GM18508 (cell line): ENCODE results near the gene GGA1.

Source experiments
- ATAC-seq: cut with Tn5 transposase; IDR thresholded peaks from one replicate; pipeline ENCODE4 v1.9.1; 2021; ENCODE audit warnings: moderate number of reproducible peaks; ENCODE audit not compliant: insufficient read depth, unreplicated experiment

The GGA1 gene

GRCh38 chr22:37608477-37609239 is at the start of gene GGA1:
Gene GGA1 (plus strand): TSS chr22:37608834. CDS start chr22:37608861, 27 bp downstream.
- peak; percentile 42 for ATAC-seq

DNA sequence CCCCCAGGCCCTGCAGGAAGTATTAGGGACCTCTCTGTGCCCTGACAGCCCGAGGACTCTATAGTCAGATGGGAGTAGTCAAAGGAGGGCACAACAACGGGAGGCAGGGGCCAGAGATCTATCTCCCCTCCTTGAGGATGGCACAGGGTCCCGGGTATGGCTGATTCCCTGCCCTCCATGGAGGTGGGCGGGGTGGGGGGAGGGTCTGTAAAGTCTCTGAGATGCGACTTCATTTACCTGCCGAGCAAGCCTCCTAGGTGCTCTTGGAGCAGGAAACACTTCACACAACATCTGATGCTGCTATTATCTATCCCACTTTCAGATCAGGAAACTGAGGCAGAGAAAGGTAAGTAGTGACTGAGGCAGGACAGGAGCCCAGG is 49.1 kb upstream of the GGA1 start:
- no peak for ATAC-seq

- no peak for ATAC-seq
Measured at GRCh38 chr22:37559901-37560607, 48.6 kb upstream of the GGA1 start, which contains the start of gene CDC42EP1. Gene CDC42EP1 (plus strand): TSS chr22:37560480. CDS start chr22:37566350, 5,870 bp downstream.

GRCh38 chr22:37560608-37561211 is 47.9 kb upstream of the GGA1 start:
- no peak for ATAC-seq

DNA sequence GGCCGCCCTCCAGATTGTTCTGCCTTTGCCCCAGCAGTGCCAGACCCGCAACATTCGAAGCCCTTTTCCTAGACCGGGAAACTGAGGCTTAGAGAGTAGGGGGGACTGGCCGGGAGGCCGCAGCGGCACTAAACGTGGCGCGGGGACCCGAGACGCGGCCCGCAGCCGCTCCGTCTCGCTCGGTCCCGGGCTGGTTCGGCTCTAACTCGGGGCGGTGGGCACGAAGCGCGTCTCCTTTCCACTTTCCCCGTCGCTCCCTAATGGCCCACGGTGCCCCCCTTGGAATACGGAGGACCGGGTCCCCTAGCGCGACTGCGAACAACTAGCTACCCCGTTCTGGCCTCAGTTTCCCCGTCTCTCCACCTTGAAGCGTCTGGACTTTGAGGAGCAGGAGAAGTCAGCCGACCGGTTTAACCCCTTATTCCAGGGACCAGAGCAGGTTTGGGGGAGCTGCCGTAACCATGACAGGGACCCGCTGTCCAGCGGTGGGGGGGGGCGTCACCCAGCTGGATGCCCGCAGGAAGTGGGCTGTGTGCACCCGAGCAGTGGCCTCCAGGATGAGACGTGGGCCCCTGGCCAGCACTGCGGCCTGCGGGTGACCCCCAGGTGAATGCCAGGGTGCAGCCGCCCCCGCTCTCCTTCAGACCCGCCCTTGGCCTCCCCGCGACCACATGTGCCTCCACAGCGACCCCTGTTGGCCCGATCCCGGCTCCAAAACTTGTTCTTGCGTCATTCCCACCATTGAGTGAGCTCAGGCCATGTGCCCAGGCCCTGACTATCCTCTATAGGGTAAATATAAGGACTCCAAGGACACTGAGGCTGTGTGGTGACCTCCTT is 47.2 kb upstream of the GGA1 start:
- no peak for ATAC-seq

DNA sequence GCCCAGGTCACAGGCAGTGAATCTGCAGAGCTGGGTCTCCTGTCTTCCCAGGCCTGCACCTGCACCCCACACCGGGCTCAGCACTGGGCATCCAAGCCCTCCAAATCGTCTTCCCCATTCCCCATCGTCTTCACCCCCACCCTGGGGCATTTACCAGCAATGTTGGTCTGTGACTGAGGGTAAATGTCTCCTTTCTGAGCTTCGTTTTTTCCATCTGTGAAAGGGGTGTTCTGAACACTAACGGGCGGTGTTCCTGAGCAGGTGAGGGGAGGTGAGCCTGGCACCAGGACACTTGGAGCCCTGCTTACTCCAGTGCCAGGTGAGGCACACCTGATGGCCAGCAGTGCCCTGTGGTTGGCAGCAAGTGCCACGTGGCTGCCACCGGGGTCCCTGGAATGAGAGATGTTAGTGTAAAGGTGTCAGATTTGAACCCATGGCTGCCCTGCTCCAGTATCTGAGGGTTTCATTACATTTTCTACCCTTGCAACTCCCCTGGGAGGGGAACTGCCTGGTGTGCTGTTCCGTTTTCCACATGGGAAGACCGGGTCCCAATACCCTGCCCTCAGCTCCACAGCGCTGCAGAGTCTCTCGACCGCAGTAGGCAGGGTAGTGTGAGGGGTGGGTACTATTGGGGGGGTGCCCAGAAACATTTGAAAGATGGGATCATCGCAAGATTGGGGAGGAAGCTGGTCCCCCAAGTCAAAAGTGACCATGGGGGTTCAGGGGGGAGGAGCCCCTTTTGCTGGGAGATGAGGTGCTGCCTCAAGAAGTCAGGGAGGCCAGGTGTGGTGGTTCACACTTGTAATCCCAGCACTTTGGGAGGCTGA is 46.4 kb upstream of the GGA1 start:
- no peak for ATAC-seq

DNA sequence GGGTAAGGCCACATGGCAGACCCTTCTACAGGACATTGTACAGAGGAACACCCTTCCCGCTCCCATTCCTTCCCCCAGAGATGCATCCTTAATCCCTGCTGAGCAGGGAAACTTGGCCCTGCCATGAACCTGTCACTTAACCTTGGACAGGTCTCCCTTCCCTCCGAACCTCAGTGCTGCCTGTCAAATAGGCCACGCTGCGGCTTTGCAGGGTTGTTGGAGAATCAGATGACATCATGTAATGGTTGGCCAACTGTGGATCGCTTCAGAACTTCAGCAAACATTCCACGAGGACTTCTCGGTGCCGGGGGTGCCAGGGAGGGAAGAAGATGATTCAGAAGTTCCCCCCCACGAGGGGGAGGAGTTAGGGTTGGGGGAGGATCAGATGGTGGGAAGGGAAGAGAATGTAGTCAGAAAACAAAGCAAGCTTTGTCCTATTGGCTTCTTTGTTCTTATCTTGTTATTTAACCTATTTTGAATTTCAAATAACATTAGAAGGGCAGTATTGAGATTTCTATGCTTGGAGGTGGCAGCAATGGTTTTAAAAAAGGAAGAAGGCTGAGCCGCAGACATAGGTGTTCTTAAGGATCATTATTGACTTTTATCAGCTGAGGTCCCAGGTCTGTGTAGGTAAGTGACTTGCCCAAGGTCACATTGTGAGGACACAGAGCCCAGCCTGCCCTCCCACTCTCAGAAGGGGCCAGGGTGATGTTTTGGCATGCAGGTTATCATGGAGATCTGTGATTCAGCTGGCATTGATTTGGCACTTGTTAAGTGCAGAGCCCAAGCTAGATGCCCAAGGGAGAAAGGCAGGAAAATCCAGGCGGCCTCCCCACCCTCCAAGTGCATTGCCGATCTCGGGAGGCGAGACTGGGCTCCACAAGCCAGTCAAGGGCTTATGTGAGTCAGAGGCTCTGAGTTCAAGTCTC is 45.2 kb upstream of the GGA1 start:
- no peak for ATAC-seq

- ATAC-seq: no peak
Measured at GRCh38 chr22:37564111-37564711, 44.4 kb upstream of the GGA1 start.

GRCh38 chr22:37565830-37566229 is 42.8 kb upstream of the GGA1 start:
- ATAC-seq: no peak

- no peak for ATAC-seq
Measured at GRCh38 chr22:37566329-37566837, 42.3 kb upstream of the GGA1 start.

DNA sequence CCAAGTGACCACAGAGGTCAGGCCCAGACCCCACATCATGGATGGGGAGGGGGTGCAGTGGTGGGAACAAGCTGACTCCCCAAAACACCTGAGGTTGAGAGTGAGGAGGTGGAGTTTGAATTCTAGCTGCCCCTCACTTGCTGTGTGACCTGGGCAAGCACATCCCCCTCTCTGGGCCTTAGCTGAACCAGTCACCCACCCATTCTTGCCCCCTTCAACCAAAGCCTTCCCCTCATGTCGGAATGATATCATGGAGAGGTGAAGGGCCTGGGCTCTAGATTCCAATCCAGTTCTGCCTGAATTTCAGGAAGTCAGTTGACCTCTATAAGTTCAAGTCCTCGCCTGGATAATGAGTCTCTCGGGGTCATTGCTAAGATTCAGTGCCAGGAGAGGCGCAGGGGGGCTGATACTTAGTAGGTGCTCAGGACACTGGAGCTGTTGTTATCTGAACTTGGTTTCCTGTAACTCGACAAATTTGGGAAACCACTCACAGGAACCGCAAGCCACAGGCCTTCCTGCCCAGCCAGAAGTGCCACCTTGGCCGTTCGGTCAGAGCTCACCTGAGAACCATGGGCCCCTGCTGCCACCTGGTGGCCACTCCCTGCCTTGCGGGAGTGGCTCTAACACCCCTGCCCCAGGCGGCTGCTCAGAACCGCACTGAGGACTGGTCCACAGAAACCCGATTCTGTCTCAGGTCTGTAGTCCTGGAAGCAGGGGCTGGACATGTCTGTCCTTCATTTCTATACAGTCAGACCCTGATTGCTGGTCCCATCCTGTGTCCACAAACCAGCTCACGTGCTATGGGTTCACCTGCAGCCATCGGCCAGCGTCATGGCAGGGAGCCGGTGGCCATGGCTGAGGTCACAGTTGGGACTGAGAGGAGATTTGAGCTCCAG is 41.5 kb upstream of the GGA1 start:
- ATAC-seq: peak; percentile 50

GRCh38 chr22:37568012-37568411 is 40.6 kb upstream of the GGA1 start:
- ATAC-seq: no peak

DNA sequence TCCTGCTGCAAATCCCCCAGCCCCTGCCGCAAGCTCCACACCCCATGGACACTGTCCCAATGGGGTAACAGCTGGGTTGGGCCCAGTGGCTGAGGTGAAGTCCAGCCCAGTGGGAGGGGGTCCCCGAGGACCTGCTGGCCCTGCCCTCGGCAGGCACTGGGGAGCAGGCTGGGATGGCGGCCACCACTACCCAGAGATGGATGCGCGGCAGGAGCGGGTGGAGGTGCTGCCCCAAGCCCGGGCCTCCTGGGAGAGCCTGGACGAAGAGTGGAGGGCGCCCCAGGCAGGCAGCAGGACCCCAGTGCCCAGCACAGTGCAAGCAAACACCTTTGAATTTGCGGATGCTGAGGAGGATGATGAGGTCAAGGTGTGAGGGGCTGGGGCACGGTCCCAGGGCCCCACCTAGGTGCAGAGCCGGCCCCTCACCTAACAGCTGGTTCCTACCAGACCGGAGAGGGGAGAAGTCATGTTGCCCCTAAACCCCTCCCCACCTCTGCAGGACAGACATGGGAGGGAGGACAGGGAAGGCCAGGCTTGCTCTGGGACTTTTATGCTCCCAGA is 40.1 kb upstream of the GGA1 start:
- ATAC-seq: no peak

DNA sequence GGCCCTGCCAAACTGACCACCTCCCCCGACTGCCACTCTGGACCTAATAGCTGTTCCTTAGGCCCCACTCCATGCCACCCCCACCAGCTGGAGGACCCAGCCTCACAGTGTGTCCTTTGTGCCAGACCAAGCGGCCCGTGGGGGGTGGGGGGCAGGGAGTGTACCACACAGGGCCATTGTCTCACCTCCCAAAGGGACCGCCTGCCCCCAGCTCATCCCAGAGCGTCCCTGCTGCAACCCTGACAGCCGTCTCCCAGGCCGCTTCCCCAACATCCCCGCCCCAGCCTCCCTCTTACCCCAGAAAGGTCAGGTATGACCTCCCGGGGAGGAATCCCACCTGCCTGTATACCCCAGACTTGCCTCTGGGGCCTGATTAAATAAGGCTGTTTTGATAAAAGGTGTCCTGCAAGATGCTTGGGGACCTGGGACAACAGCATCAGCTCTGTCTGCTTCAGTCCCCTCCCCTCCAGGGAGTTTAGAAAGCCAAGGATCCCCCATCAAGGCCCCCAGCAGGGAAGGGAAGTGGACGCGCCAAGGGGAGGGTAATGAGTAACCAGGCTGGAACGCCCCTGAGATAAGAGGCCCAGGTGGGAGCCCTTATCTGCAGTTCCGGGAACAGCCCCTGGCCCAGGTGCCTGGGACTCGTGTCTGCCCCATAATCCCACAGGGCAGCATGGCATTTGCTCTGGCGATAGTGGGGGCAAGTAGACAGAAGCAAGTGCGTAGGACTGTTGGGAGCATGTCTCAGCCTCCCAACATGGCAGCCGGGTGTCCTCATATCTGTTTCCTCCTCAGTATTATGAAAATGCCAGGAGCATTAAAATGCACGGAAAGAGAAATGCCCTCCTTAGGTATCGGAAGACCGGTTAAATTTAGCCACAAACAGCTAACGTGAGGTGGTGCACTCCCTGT is 39.4 kb upstream of the GGA1 start:
- ATAC-seq: no peak

GRCh38 chr22:37569921-37570660 is 38.5 kb upstream of the GGA1 start:
- no peak for ATAC-seq
